ENCODE results near the gene NHLRC2.

Gene NHLRC2

DNA sequence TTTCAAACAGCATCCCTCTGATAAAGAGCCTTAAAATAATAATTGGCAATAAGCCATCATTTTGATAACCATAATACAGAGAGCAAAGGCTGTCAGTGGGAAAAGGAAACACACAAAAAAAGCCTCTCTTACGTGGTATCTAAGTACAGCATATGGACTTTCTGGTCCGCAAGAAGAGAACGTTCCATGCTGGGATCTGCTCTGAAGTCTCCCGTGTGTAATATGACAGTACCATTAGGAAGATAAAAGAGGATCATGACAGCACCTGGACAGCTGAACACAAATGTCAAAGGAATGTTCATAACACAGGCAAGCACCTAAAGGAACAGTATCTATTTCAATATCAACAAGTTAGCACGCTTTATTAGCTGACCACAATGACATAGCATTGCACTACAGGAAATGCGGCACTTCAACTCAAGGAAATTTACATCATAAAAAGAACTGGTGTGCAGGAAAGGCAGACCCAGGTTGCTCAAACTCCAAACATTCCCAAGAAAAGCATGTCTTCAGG is 10.4 kb upstream of the NHLRC2 start:
- Histone ChIP-seq H3K27ac (ENCODE audit: low read depth, low read length, poor library complexity, severe bottlenecking) (no peak overlapping the region), H3K9me3 (ENCODE audit: low read length) (no peaks in the 10 kb centered on the region), H3K4me3 (ENCODE audit: low read depth, low read length, poor library complexity, severe bottlenecking) (no peak overlapping the region), H3K4me2 (ENCODE audit: low read length) (no peak overlapping the region), H3K4me1 (ENCODE audit: insufficient read depth, low read length, severe bottlenecking) (peaks cover 6% of the 10 kb centered on the region), H3F3A (ENCODE audit: insufficient read depth, low read length) (no peaks in the 10 kb centered on the region), H4K20me1 (ENCODE audit: insufficient read depth, low read length) (no peaks in the 10 kb centered on the region), H3K27me3 (ENCODE audit: insufficient read depth, low read length) (no peaks in the 10 kb centered on the region), H3K9ac (ENCODE audit: low read length) (no peak overlapping the region), H2AFZ (ENCODE audit: low read length) (no peak overlapping the region), H3K36me3 (ENCODE audit: insufficient read depth, low read length) (peaks cover 38% of the 10 kb centered on the region; the same call in 1 of the 2 replicates), H3K79me2 (ENCODE audit: insufficient read depth, low read length) (no peaks in the 10 kb centered on the region), H3K9me2 (ENCODE audit: low read depth, low read length) (no peaks in the 10 kb centered on the region)
- TF ChIP-seq, protein P1, sequence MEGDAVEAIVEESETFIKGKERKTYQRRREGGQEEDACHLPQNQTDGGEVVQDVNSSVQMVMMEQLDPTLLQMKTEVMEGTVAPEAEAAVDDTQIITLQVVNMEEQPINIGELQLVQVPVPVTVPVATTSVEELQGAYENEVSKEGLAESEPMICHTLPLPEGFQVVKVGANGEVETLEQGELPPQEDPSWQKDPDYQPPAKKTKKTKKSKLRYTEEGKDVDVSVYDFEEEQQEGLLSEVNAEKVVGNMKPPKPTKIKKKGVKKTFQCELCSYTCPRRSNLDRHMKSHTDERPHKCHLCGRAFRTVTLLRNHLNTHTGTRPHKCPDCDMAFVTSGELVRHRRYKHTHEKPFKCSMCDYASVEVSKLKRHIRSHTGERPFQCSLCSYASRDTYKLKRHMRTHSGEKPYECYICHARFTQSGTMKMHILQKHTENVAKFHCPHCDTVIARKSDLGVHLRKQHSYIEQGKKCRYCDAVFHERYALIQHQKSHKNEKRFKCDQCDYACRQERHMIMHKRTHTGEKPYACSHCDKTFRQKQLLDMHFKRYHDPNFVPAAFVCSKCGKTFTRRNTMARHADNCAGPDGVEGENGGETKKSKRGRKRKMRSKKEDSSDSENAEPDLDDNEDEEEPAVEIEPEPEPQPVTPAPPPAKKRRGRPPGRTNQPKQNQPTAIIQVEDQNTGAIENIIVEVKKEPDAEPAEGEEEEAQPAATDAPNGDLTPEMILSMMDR (IDR thresholded peaks at IDR 0.05; ENCODE audit: low read length): no peak
- TF ChIP-seq EZH2 (IDR thresholded peaks at IDR 0.05; ENCODE audit: borderline replicate concordance, low read length): no peak

DNA sequence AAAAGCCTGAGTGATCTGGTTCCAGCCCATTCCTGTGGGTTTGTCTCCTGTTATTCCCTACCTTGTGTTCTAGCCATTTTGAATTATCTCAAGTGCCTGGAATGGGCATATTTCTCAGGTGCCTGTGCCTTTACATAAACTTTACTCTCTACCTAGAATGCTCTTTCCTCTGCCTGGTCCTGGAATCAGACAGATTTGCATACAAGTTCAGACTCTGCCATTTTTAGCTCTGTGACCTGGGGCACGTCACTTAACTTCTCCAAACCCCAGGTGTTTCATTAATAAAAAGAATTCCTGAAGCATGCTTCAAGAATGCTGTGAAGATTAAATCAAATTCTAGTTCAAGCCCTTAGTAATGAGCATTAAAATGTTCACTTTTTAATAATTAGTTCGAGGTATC is 8.4 kb upstream of the NHLRC2 start:
- H3K4me1 ChIP-seq (ENCODE audit: insufficient read depth, low read length, severe bottlenecking): peaks cover 20% of the 10 kb centered on the region
- H3K27ac ChIP-seq (ENCODE audit: low read depth, low read length, poor library complexity, severe bottlenecking): no peak overlapping the region
- no peaks in the 10 kb centered on the region for H3K9me3 ChIP-seq (ENCODE audit: low read length)
- H3K27me3 ChIP-seq (ENCODE audit: insufficient read depth, low read length): no peaks in the 10 kb centered on the region
- 0 out of 2 replicates have a peak, but pooled peaks cover 5% of the 10 kb centered on the region for H3F3A ChIP-seq (ENCODE audit: insufficient read depth, low read length)
- no peaks in the 10 kb centered on the region for H3K79me2 ChIP-seq (ENCODE audit: insufficient read depth, low read length)
- no peaks in the 10 kb centered on the region for H3K9me2 ChIP-seq (ENCODE audit: low read depth, low read length)
- H2AFZ ChIP-seq (ENCODE audit: low read length): no peak overlapping the region
- no peaks in the 10 kb centered on the region for H4K20me1 ChIP-seq (ENCODE audit: insufficient read depth, low read length)
- H3K4me3 ChIP-seq (ENCODE audit: low read depth, low read length, poor library complexity, severe bottlenecking): no peak overlapping the region
- peaks cover 28% of the 10 kb centered on the region; the same call in 1 of the 2 replicates for H3K36me3 ChIP-seq (ENCODE audit: insufficient read depth, low read length)
- H3K9ac ChIP-seq (ENCODE audit: low read length): no peak overlapping the region
- H3K4me2 ChIP-seq (ENCODE audit: low read length): no peak overlapping the region
- TF ChIP-seq, protein P1 (IDR thresholded peaks at IDR 0.05; ENCODE audit: low read length): no peak
- no peak for TF ChIP-seq EZH2 (IDR thresholded peaks at IDR 0.05; ENCODE audit: borderline replicate concordance, low read length)

DNA sequence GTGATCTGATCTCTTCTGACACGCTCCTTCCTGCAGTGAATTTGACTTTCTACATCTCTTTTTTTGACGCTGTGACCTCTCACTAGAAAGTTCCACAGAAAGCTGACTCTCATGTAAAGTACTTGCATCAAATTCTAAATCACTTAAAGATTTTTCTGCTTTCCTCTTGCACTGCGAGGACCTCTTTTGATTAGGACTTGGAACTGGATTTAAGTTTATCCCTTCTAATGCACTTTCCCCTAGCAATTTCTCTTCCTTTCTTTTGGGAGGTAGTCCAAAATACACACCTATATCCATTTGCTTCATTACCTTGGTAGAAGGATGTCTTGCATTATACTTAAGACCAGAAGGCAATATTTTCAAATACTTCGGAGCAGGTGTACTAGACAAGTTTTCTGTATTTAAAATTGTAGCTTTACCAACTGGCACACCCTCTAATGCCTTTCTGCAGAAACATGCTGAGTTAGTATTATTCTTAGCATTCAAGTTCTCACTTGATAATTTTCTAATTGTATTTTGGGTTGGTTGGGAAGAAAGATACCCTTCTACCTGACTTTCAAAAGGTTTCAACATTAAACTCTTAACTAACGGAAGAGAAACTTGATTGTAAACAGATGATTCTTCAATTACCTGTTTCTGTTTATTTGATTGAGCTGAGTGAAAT is 5.2 kb upstream of the NHLRC2 start:
- TF ChIP-seq, protein P1 (IDR thresholded peaks at IDR 0.05; ENCODE audit: low read length): no peak
- TF ChIP-seq EZH2 (IDR thresholded peaks at IDR 0.05; ENCODE audit: borderline replicate concordance, low read length): no peak
- Histone ChIP-seq H3K27me3 (ENCODE audit: insufficient read depth, low read length) (no peaks in the 10 kb centered on the region), H3K79me2 (ENCODE audit: insufficient read depth, low read length) (no peaks in the 10 kb centered on the region), H3K36me3 (ENCODE audit: insufficient read depth, low read length) (peaks cover 18% of the 10 kb centered on the region; the same call in 1 of the 2 replicates), H3K27ac (ENCODE audit: low read depth, low read length, poor library complexity, severe bottlenecking) (no peak overlapping the region), H3F3A (ENCODE audit: insufficient read depth, low read length) (0 out of 2 replicates have a peak, but pooled peaks cover 5% of the 10 kb centered on the region), H3K9me3 (ENCODE audit: low read length) (no peaks in the 10 kb centered on the region), H4K20me1 (ENCODE audit: insufficient read depth, low read length) (no peaks in the 10 kb centered on the region), H2AFZ (ENCODE audit: low read length) (no peak overlapping the region), H3K9ac (ENCODE audit: low read length) (no peak overlapping the region), H3K4me1 (ENCODE audit: insufficient read depth, low read length, severe bottlenecking) (peaks cover 47% of the 10 kb centered on the region), H3K4me3 (ENCODE audit: low read depth, low read length, poor library complexity, severe bottlenecking) (no peak overlapping the region), H3K4me2 (ENCODE audit: low read length) (no peak overlapping the region), H3K9me2 (ENCODE audit: low read depth, low read length) (no peaks in the 10 kb centered on the region)
